Liver (tissue), 3 donors: ENCODE data around the gene NAT14.

ENCODE experiments used
- TAF1 ChIP-seq: conservative IDR thresholded peaks from 2 replicates; pipeline ENCODE4 v1.6.1; 2016; ENCODE audit warnings: antibody characterized with exemption, mild to moderate bottlenecking
- TF ChIP-seq, protein P1 (sequence below): IDR thresholded peaks from 2 replicates; pipeline ENCODE4 v1.6.1; 2016; ENCODE audit warnings: antibody characterized with exemption, mild to moderate bottlenecking
- TF ChIP-seq, protein P2 (sequence below): fragments of 150-350 bp; IDR thresholded peaks from 2 replicates; pipeline ENCODE4 v1.5.1; 2017; ENCODE audit warnings: improper control_type of control experiment, low read depth, low read length; ENCODE audit not compliant: missing input control
- TF ChIP-seq, protein P3 (sequence below): IDR thresholded peaks from 2 replicates; pipeline ENCODE4 v1.6.1; 2016; ENCODE audit warnings: antibody characterized with exemption
- donor health status: healthy.
- donor health status: healthy.

DNA sequence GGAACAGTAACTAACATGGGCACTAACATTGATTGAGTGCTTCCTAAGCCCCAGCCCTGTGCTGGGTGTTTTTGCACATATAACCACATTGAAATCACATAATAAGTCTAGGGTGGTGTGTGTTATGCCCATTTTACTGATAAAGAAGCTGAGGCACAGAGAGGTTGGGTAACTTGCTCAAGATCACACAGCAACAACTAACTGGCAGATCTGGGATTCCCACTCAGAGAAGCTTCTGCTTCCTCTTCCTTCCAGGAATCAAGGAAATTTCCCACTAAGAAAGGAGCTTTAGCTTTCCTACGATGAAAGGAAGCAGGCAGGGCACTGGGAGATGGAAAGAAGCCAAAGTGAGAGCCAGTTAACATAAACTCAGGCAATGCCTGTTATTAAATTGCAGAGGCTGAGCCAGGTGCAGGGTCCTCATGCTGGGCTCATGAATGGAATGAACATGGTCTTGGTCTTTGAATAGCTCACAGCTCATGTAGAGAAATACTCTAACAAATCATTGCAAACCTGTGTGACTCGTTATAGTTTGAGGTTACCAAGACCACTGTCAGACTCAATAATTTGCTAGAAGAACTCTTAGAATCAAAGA is 13.4 kb downstream of the NAT14 start:
- TF ChIP-seq, protein P1, sequence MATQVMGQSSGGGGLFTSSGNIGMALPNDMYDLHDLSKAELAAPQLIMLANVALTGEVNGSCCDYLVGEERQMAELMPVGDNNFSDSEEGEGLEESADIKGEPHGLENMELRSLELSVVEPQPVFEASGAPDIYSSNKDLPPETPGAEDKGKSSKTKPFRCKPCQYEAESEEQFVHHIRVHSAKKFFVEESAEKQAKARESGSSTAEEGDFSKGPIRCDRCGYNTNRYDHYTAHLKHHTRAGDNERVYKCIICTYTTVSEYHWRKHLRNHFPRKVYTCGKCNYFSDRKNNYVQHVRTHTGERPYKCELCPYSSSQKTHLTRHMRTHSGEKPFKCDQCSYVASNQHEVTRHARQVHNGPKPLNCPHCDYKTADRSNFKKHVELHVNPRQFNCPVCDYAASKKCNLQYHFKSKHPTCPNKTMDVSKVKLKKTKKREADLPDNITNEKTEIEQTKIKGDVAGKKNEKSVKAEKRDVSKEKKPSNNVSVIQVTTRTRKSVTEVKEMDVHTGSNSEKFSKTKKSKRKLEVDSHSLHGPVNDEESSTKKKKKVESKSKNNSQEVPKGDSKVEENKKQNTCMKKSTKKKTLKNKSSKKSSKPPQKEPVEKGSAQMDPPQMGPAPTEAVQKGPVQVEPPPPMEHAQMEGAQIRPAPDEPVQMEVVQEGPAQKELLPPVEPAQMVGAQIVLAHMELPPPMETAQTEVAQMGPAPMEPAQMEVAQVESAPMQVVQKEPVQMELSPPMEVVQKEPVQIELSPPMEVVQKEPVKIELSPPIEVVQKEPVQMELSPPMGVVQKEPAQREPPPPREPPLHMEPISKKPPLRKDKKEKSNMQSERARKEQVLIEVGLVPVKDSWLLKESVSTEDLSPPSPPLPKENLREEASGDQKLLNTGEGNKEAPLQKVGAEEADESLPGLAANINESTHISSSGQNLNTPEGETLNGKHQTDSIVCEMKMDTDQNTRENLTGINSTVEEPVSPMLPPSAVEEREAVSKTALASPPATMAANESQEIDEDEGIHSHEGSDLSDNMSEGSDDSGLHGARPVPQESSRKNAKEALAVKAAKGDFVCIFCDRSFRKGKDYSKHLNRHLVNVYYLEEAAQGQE, result no peak
- TF ChIP-seq, protein P2, sequence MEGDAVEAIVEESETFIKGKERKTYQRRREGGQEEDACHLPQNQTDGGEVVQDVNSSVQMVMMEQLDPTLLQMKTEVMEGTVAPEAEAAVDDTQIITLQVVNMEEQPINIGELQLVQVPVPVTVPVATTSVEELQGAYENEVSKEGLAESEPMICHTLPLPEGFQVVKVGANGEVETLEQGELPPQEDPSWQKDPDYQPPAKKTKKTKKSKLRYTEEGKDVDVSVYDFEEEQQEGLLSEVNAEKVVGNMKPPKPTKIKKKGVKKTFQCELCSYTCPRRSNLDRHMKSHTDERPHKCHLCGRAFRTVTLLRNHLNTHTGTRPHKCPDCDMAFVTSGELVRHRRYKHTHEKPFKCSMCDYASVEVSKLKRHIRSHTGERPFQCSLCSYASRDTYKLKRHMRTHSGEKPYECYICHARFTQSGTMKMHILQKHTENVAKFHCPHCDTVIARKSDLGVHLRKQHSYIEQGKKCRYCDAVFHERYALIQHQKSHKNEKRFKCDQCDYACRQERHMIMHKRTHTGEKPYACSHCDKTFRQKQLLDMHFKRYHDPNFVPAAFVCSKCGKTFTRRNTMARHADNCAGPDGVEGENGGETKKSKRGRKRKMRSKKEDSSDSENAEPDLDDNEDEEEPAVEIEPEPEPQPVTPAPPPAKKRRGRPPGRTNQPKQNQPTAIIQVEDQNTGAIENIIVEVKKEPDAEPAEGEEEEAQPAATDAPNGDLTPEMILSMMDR, result no peak
- TF ChIP-seq TAF1, result no peak
- TF ChIP-seq, protein P3, sequence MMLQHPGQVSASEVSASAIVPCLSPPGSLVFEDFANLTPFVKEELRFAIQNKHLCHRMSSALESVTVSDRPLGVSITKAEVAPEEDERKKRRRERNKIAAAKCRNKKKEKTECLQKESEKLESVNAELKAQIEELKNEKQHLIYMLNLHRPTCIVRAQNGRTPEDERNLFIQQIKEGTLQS, result no peak
